ENCODE data around the gene PAPSS1.
"Not testable (repeated sequence)": the region's sequence is repeated elsewhere in the genome, so short reads cannot be mapped to it uniquely, and the experiment has no call there.

Gene PAPSS1

GRCh38 chr4:107665001-107665400 is 55.0 kb downstream of the PAPSS1 start:
- Histone ChIP-seq H3K4me3 (ENCODE audit: low read depth, low read length) (no peak overlapping the region), H3K4me1 (no peaks in the 10 kb centered on the region), H3K27me3 (no peaks in the 10 kb centered on the region), H3K36me3 (no peaks in the 10 kb centered on the region), H3K9me3 (no peaks in the 10 kb centered on the region)
- no peak for TF ChIP-seq CTCF (IDR thresholded peaks at IDR 0.05; ENCODE audit: low read depth, low read length)
- DNase-seq: no peak

GRCh38 chr4:107658400-107659336 is 61.4 kb downstream of the PAPSS1 start:
- no peaks in the 10 kb centered on the region for H3K36me3 ChIP-seq
- TF ChIP-seq CTCF (IDR thresholded peaks at IDR 0.05; ENCODE audit: low read depth, low read length): no peak

GRCh38 chr4:107655289-107655688 is 64.7 kb downstream of the PAPSS1 start:
- Histone ChIP-seq H3K4me1 (no peaks in the 10 kb centered on the region), H3K27me3 (no peaks in the 10 kb centered on the region), H3K4me3 (ENCODE audit: low read depth, low read length) (no peak overlapping the region), H3K9me3 (no peaks in the 10 kb centered on the region), H3K36me3 (0 out of 2 replicates have a peak, but pooled peaks cover 3% of the 10 kb centered on the region)
- DNase-seq: no peak
- TF ChIP-seq CTCF (IDR thresholded peaks at IDR 0.05; ENCODE audit: low read depth, low read length): no peak

More at GRCh38 chr4:107658400-107659336, 61.4 kb downstream of the PAPSS1 start:
- Histone ChIP-seq H3K4me1 (no peaks in the 10 kb centered on the region), H3K4me3 (ENCODE audit: low read depth, low read length) (no peak overlapping the region), H3K9me3 (no peaks in the 10 kb centered on the region), H3K27me3 (no peaks in the 10 kb centered on the region)
- no peak for DNase-seq

- Histone ChIP-seq H3K4me1 (peaks cover under 1% of the 10 kb centered on the region; the same call in 1 of the 2 replicates), H3K4me3 (ENCODE audit: low read depth, low read length) (no peak overlapping the region), H3K36me3 (0 out of 2 replicates have a peak, but pooled peaks cover 3% of the 10 kb centered on the region), H3K27me3 (no peaks in the 10 kb centered on the region), H3K9me3 (no peaks in the 10 kb centered on the region)
- TF ChIP-seq CTCF (IDR thresholded peaks at IDR 0.05; ENCODE audit: low read depth, low read length): peak; percentile 26; the same call in 1 of the 2 replicates
- DNase-seq: no peak
Measured at GRCh38 chr4:107654694-107655093, 65.3 kb downstream of the PAPSS1 start.

GRCh38 chr4:107651408-107651807 is 68.6 kb downstream of the PAPSS1 start:
- DNase-seq; H3K9me3 ChIP-seq; H3K27me3 ChIP-seq; H3K4me3 ChIP-seq (ENCODE audit: low read depth, low read length); H3K36me3 ChIP-seq; H3K4me1 ChIP-seq: not testable (repeated sequence)

- TF ChIP-seq CTCF (IDR thresholded peaks at IDR 0.05; ENCODE audit: low read depth, low read length): no peak
- peaks cover 4% of the 10 kb centered on the region; the same call in 1 of the 2 replicates for H3K4me1 ChIP-seq
- H3K36me3 ChIP-seq: 0 out of 2 replicates have a peak, but pooled peaks cover 3% of the 10 kb centered on the region
- H3K9me3 ChIP-seq: no peaks in the 10 kb centered on the region
- H3K27me3 ChIP-seq: no peaks in the 10 kb centered on the region
- no peak overlapping the region for H3K4me3 ChIP-seq (ENCODE audit: low read depth, low read length)
- DNase-seq: no peak
Measured at GRCh38 chr4:107650251-107650650, 69.8 kb downstream of the PAPSS1 start.
